Esophagus muscularis mucosa (tissue), 4 donors: Measurements from ENCODE around the gene IGSF6. TPM values are rescaled to one million over a fixed set of nuclear protein-coding genes. Genes with fewer than 3 reads are reported as not detected.

Experiments
- DNase-seq: peaks from one replicate; pipeline ENCODE4 v3.0.0-alpha.2; 2017; ENCODE audit errors: extremely low spot score
- H3K27ac ChIP-seq, 4 donors: fragments of 200-600 bp; sonication (generic); replicated peaks in 1 of 4; 1 replicate in 3 of 4; 2 replicates in 1 of 4; pipeline ENCODE4 v1.5.1; 2016 to 2019; ENCODE audit warnings: mild to moderate bottlenecking in 1 of 4
- H3K27me3 ChIP-seq, 4 donors: fragments of 200-600 bp; sonication (generic); one replicate each; pipeline versions ENCODE4 v1.5.1 to v1.6.0; 2016 to 2019
- H3K36me3 ChIP-seq, 4 donors: fragments of 200-600 bp; sonication (generic); one replicate each; pipeline ENCODE4 v1.5.1; 2016 to 2019
- H3K4me1 ChIP-seq, 4 donors: fragments of 200-600 bp; sonication (generic); one replicate each; pipeline ENCODE4 v1.5.1; 2016 to 2019
- H3K4me3 ChIP-seq, 4 donors: fragments of 200-600 bp; sonication (generic); 1 replicate in 2 of 4; 2 replicates in 2 of 4; pipeline ENCODE4 v1.5.1; 2016 to 2019; ENCODE audit warnings: mild to moderate bottlenecking in 4 of 4, moderate library complexity in 1 of 4
- H3K9me3 ChIP-seq, 4 donors: fragments of 200-600 bp; sonication (generic); 1 replicate in 3 of 4; 2 replicates in 1 of 4; pipeline ENCODE4 v1.5.1; 2016 to 2019
- CTCF ChIP-seq, 3 experiments: fragments of 200-600 bp in 2 of 3; fragments of 450-650 bp in 1 of 3; sonication (generic) in 2 of 3; IDR thresholded peaks; one replicate each; pipeline ENCODE4 v1.5.1; 2017 to 2019; ENCODE audit warnings: antibody characterized with exemption in 3 of 3, mild to moderate bottlenecking in 2 of 3, moderate library complexity in 1 of 3
- EP300 ChIP-seq: sonication (generic); formaldehyde crosslinking; IDR thresholded peaks from one replicate; pipeline ENCODE4 v1.6.1; 2017; ENCODE audit warnings: antibody characterized with exemption
- POLR2A ChIP-seq: fragments of 450-650 bp; IDR thresholded peaks from one replicate; pipeline ENCODE4 v1.6.1; 2017; ENCODE audit warnings: antibody characterized with exemption, moderate library complexity, mild to moderate bottlenecking, low read depth
- POLR2AphosphoS5 ChIP-seq, 2 donors: sonication (generic); formaldehyde crosslinking; IDR thresholded peaks; one replicate each; pipeline ENCODE4 v1.6.1; 2017; ENCODE audit warnings: antibody characterized with exemption in 2 of 2
- WGBS: methylation state at CpG from one replicate; pipeline ENCODE4 v1.1.5; 2018; 5-methylcytosine and 5-hydroxymethylcytosine counted together
- intact Hi-C: fragments of 100-400 bp; cut with DNase I; formaldehyde crosslinking; loops from one replicate; pipeline ENCODE4 v1.15.1; 2023
- total RNA-seq, 4 donors: library from RNA; depleted of rRNA; stranded (reverse); fragments of >200 nt; gene quantifications; one replicate each; pipeline versions ENCODE4 v1.1.0 to v1.2.1, GENCODE V29; 2016

The IGSF6 gene
- total RNA-seq, 4 donors from 2014 or later, result 0.69 to 4.5 (median 1.3) TPM

DNA sequence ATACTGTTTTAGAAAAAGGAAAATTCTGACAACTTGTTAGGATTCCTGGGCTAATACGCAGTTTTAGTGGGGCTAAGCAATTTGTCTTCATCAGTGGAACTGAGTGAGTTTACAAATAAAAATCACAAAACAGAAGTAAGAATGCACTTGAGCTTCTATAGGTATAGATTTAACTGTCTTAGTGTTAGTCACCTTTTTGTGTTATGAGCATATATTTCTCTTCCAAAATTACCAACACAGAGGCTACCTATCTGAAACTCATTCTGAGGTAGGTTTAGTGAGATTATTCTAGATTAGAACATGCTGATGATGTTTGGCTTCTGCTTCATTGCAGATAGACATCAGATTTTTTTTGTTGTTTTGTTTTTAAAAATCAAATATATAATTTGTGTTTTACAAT lies 29.9 kb downstream of the IGSF6 start:
- TF ChIP-seq CTCF (IDR thresholded peaks at IDR 0.05) (no peak), EP300 (no peak), POLR2AphosphoS5 (IDR thresholded peaks at IDR 0.05) (no peak), POLR2A (no peak)
- H3K4me3 ChIP-seq, result no peak overlapping the region
- no peaks in the 10 kb centered on the region for H3K27me3 ChIP-seq
- no peak overlapping the region for H3K27ac ChIP-seq
- 100% methylated on average over 1 of the region's 1 CpG for WGBS
- H3K9me3 ChIP-seq, result no peaks in the 10 kb centered on the region
- peaks cover 0 to 19% (median 8%) of the 10 kb centered on the region in 4 donors for H3K4me1 ChIP-seq
- no peak for DNase-seq
- peaks cover under 1 to 60% (median 27%) of the 10 kb centered on the region in 4 donors for H3K36me3 ChIP-seq
- intact Hi-C loops, result no loop called here

DNA sequence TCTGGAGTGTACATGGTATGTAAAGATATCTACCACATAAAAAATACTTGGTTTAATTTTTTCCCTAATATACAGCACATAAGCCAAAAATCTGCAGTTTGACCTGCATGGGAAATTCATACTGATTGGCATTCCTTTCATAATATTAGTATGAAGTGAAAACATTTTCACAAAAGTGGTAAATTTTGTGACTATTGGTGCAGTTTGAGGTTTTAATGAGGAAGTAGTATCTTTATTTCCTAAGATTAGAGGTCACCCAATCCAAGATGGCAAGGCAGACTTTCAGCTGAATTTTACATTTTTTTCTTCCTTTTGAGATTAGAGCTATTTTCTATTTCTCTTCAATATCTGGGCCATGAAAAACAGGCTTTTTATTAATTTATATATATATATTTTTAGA lies 31.8 kb downstream of the IGSF6 start:
- TF ChIP-seq EP300 (no peak), CTCF (IDR thresholded peaks at IDR 0.05) (no peak), POLR2A (no peak), POLR2AphosphoS5 (IDR thresholded peaks at IDR 0.05) (no peak)
- Histone ChIP-seq H3K4me1 (peaks cover 0 to 12% (median 3%) of the 10 kb centered on the region in 4 donors), H3K27me3 (no peaks in the 10 kb centered on the region), H3K36me3 (peaks cover 0 to 47% (median 19%) of the 10 kb centered on the region in 4 donors), H3K27ac (no peak overlapping the region), H3K9me3 (no peaks in the 10 kb centered on the region), H3K4me3 (no peak overlapping the region)
- no peak for DNase-seq
- intact Hi-C loops, result no loop called here

DNA sequence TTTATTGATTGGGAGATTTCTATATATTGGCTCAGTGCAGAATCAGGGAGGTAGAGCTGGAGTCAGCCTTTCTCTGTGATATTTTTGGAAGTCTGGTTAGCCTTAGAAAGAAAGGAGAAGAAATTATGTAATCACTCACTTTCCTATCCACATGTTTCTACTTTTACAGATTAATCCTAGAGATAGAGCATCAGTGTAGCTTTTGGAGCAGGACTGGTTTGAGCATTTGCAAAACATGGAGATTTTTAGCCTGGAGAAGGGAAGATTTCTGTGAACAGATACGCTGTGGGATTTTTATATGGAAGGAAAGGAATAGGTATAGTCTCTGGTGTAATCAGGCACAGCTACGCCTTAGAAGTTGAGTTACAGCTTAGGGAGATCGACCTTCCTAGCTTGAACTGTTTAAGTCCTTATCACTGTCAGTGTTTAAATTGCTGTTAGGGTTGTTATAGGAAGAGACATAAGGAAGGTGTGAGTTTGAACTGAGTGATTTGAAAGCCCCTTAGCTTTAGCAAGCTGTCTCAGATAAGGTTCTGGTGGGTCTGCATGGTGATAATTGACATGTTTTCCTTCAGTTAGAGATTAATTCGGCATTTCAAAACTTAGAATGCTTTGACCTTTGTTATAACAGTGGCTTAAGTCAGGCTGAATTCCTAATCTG lies 32.5 kb downstream of the IGSF6 start:
- TF ChIP-seq CTCF (IDR thresholded peaks at IDR 0.05), result no peak
- no peak for TF ChIP-seq POLR2A
- TF ChIP-seq POLR2AphosphoS5 (IDR thresholded peaks at IDR 0.05), result no peak
- TF ChIP-seq EP300, result no peak
- no peaks in the 10 kb centered on the region for H3K27me3 ChIP-seq
- no peak overlapping the region for H3K4me3 ChIP-seq
- no peaks in the 10 kb centered on the region for H3K9me3 ChIP-seq
- intact Hi-C loops, result no loop called here
- no peak overlapping the region for H3K27ac ChIP-seq
- 90% methylated on average over 4 of the region's 4 CpGs for WGBS
- no peak for DNase-seq
- H3K36me3 ChIP-seq, result peaks cover 0 to 40% (median 14%) of the 10 kb centered on the region in 4 donors
- peaks cover 0 to 12% (median 3%) of the 10 kb centered on the region in 4 donors for H3K4me1 ChIP-seq

- no peak for TF ChIP-seq POLR2A
- no peak for TF ChIP-seq POLR2AphosphoS5 (IDR thresholded peaks at IDR 0.05)
- TF ChIP-seq CTCF (IDR thresholded peaks at IDR 0.05), result no peak
- TF ChIP-seq EP300, result no peak
- Histone ChIP-seq H3K4me1 (peaks cover 0 to 12% (median 4%) of the 10 kb centered on the region in 4 donors), H3K27ac (no peak overlapping the region), H3K9me3 (no peaks in the 10 kb centered on the region), H3K36me3 (peaks cover 0 to 26% (median 10%) of the 10 kb centered on the region in 4 donors), H3K4me3 (no peak overlapping the region), H3K27me3 (no peaks in the 10 kb centered on the region)
- 92% methylated on average over 5 of the region's 5 CpGs for WGBS
- intact Hi-C loops, result no loop called here
- no peak for DNase-seq
These were observed 34.1 kb downstream of the IGSF6 start for GRCh38 chr16:21618281-21618680.

- Histone ChIP-seq H3K27me3 (no peaks in the 10 kb centered on the region), H3K36me3 (peaks cover 0 to 26% (median 10%) of the 10 kb centered on the region in 4 donors), H3K27ac (no peak overlapping the region), H3K4me3 (no peak overlapping the region), H3K9me3 (no peaks in the 10 kb centered on the region), H3K4me1 (peaks cover 0 to 16% (median 9%) of the 10 kb centered on the region in 4 donors)
- DNase-seq, result no peak
- 92% methylated on average over 3 of the region's 3 CpGs for WGBS
- intact Hi-C loops, result no loop called here
- TF ChIP-seq EP300 (no peak), POLR2AphosphoS5 (IDR thresholded peaks at IDR 0.05) (no peak), CTCF (IDR thresholded peaks at IDR 0.05) (no peak), POLR2A (no peak)
These were observed 34.8 kb downstream of the IGSF6 start for GRCh38 chr16:21617607-21618006.
